AG04449 (cell line): ENCODE measurements around the gene FMOD.

Experiments
- CTCF ChIA-PET: fragments of 350-600 bp; formaldehyde crosslinking; extraction: SDS; loops from one replicate; lab custom pipeline; 2021; ENCODE audit warnings: antibody characterized with exemption; lab: Yijun Ruan, JAX
- POLR2A ChIA-PET: fragments of 400-600, 350-600 bp; formaldehyde crosslinking; extraction: SDS; loops from one replicate; lab custom pipeline; 2020; ENCODE audit warnings: antibody characterized with exemption, inconsistent platforms; lab: Yijun Ruan, JAX
- DNase-seq: peaks from one replicate; pipeline ENCODE4 v3.0.0-alpha.2; 2010; ENCODE audit warnings: low read depth, low spot score
- H3K4me3 ChIP-seq: 2 replicates; pipeline ENCODE4 v1.5.1; 2011; ENCODE audit warnings: low read depth, mild to moderate bottlenecking, control low read depth, low read length
- TF ChIP-seq, protein P1 (sequence below): IDR thresholded peaks from one replicate; pipeline ENCODE4 v1.5.1; 2011; ENCODE audit warnings: mild to moderate bottlenecking, moderate library complexity, low read length, control low read depth, inconsistent platforms; ENCODE audit not compliant: insufficient read depth; ENCODE audit errors: missing control alignments

Gene FMOD

DNA sequence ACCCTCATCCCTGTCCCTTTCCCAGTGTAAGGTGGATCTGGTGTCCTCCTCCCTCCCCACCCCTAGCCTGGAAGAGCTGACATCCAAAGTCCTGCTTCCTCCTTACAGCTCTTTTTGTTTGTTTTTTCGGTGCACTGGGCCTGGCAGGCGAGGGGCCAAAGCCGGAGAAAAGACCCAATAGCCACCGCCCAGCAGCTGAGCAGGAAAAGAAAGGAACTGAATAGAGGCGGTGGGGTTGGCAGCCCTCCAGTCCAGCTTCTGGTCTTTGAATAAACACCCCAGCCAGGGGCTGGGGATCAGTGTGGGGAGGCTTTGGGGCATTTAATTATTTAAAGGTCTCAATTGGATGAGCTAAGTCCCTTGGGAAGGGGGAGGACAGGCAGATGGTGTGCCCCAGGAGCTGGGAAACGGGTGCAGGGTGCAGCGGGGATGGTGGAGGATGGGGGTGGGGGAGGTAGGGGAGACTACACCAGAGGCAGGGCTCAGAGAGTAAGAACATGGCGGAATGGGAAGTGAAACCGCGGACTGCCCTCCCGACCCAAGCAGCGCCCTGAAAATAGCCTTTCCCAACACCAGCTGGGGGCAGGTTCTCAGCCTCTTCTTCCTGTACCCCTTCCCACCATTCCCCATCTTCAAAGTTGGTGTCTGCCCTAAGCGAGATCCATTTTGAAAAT lies 25.4 kb downstream of the FMOD start:
- DNase-seq: no peak
- POLR2A ChIA-PET: interaction anchor here (0.6 kb wide), 1 partner anchor 372 kb away, joined by 3 read pairs; no protein-coding TSS in a partner anchor
- CTCF ChIA-PET: interaction anchor here (0.9 to 9.5 kb wide), 4 partner anchors 15 to 56 kb away, joined by 3 to 188 read pairs (median 78); no protein-coding TSS in a partner anchor
- H3K4me3 ChIP-seq: no peak overlapping the region
- TF ChIP-seq, protein P1, sequence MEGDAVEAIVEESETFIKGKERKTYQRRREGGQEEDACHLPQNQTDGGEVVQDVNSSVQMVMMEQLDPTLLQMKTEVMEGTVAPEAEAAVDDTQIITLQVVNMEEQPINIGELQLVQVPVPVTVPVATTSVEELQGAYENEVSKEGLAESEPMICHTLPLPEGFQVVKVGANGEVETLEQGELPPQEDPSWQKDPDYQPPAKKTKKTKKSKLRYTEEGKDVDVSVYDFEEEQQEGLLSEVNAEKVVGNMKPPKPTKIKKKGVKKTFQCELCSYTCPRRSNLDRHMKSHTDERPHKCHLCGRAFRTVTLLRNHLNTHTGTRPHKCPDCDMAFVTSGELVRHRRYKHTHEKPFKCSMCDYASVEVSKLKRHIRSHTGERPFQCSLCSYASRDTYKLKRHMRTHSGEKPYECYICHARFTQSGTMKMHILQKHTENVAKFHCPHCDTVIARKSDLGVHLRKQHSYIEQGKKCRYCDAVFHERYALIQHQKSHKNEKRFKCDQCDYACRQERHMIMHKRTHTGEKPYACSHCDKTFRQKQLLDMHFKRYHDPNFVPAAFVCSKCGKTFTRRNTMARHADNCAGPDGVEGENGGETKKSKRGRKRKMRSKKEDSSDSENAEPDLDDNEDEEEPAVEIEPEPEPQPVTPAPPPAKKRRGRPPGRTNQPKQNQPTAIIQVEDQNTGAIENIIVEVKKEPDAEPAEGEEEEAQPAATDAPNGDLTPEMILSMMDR: no peak

DNA sequence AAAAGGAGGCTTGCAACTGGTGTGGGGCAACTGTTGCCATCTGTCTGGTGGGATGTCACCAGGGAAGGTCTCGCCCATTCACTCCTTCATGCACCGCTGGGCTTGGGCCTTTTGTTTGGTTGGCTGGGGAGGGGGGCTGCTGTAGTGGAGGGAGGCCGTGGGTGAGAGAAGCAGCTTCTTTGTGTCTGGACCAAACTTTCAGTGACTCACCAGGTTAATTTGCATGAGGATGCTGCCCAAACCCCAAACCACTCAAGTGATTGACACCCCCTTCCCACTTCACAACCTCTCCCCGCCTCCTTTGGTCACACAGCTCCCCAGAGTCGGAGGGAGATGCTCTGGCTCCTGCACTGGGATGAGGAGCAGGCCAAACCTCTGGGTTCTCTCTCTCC lies 25.9 kb downstream of the FMOD start:
- DNase-seq: no peak
- ChIA-PET POLR2A (interaction anchor here (0.6 to 1.0 kb wide), 2 partner anchors 20 to 371 kb away, joined by 3 to 4 read pairs; no protein-coding TSS in a partner anchor), CTCF (interaction anchor here (0.9 to 9.5 kb wide), 5 partner anchors 15 to 55 kb away, joined by 3 to 188 read pairs (median 6); no protein-coding TSS in a partner anchor)
- H3K4me3 ChIP-seq: no peak overlapping the region
- TF ChIP-seq, protein P1: no peak

DNA sequence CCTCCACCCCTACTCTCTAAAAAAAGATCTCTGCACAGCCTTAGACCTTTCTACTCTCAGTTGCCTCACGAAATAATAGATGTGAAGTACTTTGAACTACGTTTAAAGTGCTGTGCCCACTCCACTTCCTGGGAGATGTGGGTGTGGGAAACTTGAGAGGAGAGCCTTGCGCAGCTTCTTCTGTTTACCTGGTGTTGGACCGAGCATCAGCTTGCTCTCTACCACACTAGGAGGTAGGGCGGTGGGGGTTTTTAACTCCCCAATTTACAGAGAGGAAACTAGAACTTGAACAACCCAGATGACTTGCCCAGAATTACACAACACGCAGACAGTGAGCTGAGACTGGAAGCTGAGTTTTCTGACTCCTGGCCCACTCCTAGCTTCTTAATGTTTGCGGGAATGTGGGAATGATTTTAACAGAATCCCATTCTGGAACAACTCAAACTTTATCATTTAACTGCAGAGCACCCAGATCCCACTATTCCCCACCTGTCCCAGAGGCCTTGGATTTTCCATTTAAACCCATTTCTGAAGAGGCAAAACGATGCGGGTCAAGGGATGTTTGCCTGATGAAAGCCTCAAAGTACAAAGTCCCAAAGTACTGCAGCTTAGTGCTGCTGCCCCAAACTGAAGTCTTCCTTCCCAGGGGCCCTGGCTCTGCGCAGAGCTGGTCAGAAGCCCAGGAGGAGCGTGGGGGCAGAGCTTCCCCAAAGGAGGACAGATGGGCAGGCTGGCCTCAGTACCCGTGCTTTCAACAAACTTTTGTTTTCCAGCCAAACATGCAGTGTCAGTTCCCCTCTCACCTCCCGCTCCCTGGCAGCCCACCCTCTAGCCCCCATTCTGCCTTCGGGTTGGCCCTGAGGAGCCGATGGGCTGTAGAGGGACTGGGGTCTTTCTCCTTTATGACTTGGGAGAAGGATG lies 26.6 kb downstream of the FMOD start:
- POLR2A ChIA-PET: interaction anchor here (1.0 kb wide), 1 partner anchor 19 kb away, joined by 4 read pairs; no protein-coding TSS in a partner anchor
- no peak overlapping the region for H3K4me3 ChIP-seq
- DNase-seq: no peak
- CTCF ChIA-PET: interaction anchor here (0.9 to 9.5 kb wide), 6 partner anchors 16 to 54 kb away, joined by 3 to 188 read pairs (median 4); no protein-coding TSS in a partner anchor
- TF ChIP-seq, protein P1: no peak

DNA sequence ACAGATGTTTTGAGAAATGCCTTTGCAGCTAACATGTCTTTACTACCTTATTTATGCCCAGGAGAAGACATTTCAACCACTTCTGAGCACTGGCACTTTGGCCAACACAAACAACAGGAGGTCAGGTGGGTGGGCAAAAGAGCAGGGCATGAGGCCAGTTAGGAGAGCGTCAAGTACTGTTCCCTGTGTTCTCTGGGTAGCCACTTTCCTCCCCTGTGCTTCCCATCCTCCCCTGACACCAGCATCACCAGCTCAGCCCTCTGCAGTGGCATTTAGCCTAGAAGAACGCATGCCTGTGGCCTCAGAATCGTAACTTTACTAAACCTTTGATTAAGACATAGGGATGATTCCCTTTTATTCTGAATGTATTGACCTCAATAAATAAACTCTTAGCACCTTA lies 27.3 kb downstream of the FMOD start:
- H3K4me3 ChIP-seq: no peak overlapping the region
- no peak for DNase-seq
- POLR2A ChIA-PET: no interaction called here
- CTCF ChIA-PET: interaction anchor here (1.0 to 9.5 kb wide), 5 partner anchors 16 to 54 kb away, joined by 3 to 188 read pairs (median 6); no protein-coding TSS in a partner anchor
- TF ChIP-seq, protein P1: no peak

DNA sequence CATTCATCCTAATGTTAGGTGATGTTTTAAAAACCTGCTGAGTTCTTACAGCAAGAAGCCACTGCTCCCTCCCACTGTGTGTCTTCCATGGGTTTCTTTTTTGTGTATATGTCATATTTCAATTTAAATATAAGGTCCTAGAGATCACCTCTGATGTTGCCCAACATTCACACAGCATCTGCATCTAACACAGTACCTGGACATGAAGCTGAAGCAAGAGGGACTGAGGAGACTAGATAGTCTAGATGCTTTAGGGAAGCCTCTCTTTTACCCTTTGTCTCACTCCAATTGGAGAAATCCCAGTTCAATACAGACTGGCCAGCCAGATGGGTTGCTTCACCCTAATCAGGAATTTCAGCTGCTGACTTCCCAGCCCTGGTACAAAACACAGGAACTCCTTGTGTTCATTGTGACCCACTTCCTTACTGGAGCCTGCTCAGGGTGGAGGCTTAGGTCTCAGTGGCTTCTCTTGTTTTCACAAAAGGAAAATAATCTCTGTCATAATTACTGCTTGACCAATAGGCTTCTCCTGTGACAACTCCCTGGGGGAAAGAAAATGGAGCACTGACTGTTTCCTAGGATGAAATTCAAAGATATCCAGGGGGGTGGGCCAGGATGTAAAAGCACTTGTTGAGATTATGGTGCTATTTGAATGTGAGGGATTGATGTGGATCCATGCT lies 28.3 kb downstream of the FMOD start:
- no peak for DNase-seq
- CTCF ChIA-PET: interaction anchor here (0.9 to 9.5 kb wide), 4 partner anchors 16 to 53 kb away, joined by 3 to 188 read pairs (median 78); no protein-coding TSS in a partner anchor
- no peak overlapping the region for H3K4me3 ChIP-seq
- TF ChIP-seq, protein P1: no peak
- POLR2A ChIA-PET: no interaction called here
